GM10847 (cell line): ENCODE data around the gene PTGES2.

ENCODE experiments used
- POLR2A ChIP-seq: IDR thresholded peaks from 2 replicates; pipeline ENCODE4 v1.6.1; 2011; ENCODE audit not compliant: insufficient read length; ENCODE audit errors: extremely low read depth

PTGES2 gene

GRCh38 chr9:128127568-128127989 lies at the start of gene PTGES2:
Gene PTGES2 (minus strand): TSS chr9:128127729. CDS start chr9:128127717, 12 bp downstream.
- peak; percentile 50 for TF ChIP-seq POLR2A

- no peak for TF ChIP-seq POLR2A
Observed at GRCh38 chr9:128175726-128176125, 48.2 kb upstream of the PTGES2 start.

DNA sequence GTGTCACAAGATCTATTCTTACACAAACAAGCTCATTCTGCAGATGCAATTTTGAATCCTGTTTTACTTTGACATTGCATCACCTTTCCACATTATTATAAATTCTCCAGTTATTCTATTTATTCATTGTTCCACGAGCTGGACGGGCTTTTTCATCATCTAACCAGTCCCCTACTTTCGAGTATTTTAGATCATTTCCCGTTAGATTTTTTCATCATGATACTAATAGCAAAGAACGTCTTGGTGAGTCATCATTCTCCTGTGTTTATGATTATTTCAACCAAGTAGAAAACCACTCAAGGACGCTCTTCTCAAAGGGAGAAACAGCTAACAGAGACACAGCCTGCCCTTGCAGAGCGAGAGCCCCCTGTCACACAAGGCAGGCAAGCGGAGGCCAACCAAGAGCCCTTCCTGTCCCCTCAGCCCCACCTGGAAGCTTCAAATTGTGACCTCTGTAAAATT lies 47.6 kb upstream of the PTGES2 start:
- TF ChIP-seq POLR2A = no peak

DNA sequence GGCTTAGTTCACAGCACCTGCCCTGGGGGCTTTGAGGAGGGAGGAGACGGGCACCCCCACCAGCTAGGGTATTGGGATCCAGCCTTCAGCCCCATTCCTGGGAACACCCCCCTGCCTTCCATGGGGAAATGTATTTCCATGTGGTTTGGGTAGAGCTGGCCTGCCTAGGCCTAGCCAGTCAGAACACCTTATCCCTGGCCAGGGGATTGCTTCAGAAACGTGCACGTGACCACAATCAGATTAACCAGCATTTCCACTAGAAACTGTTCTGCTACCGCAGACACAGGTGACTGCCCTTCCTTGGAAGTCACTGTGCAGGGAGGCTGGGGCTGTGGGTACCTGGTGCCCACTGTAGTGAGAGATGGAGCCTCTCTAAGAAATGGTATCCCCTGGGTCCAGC lies 46.5 kb upstream of the PTGES2 start:
- TF ChIP-seq POLR2A = no peak

GRCh38 chr9:128169925-128170324 lies 42.4 kb upstream of the PTGES2 start:
- TF ChIP-seq POLR2A = no peak

- no peak for TF ChIP-seq POLR2A
Observed at GRCh38 chr9:128169492-128169891, 42.0 kb upstream of the PTGES2 start.

- no peak for TF ChIP-seq POLR2A
Observed at GRCh38 chr9:128168731-128169308, 41.3 kb upstream of the PTGES2 start.

- TF ChIP-seq POLR2A = no peak
Observed at GRCh38 chr9:128167209-128167608, 39.7 kb upstream of the PTGES2 start.

DNA sequence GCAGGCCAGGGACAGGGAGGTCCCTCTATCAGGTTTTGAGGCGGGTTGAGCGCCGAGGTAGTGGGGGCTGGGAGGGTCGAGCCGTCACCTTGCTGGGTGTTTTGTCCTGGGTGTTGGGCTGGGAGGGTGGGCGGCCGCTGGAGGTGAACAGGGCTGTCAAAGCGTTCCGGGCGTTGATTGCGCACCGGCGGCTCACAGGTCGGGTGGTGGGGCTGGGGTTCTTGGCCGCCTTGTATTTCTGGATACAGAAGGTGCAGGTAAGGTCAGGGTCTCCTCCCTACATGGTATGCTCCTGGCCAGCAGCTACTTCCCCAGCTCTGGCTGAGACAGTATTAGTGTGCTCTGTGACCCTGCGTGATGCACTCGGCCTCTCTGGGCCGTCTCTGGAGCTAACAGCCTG lies 38.6 kb upstream of the PTGES2 start:
- TF ChIP-seq POLR2A = no peak

GRCh38 chr9:128164307-128164885 lies 36.9 kb upstream of the PTGES2 start:
- TF ChIP-seq POLR2A = no peak

- no peak for TF ChIP-seq POLR2A
Observed at GRCh38 chr9:128163523-128164306, 36.2 kb upstream of the PTGES2 start.

DNA sequence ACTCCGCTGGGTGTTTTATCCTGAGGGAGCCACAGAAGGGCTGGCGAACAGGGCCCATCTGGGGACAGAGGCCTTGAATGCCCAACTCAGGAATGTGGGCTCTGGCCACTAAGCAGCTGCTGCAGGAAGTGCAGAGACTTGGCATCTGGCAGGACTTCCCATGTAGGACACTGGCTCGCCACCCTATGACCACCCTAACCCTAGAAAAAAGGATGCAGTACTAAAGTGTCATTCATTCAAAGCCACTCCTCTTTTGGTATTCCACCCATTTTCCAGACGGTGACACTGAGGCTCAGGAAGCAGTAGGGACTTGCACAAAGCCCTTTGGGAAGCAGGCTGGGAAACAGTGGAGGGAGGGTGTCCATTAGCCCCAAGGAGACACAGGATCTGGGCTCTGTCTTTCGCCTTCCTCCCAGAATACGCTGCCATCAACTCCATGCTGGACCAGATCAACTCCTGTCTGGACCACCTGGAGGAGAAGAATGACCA lies 35.5 kb upstream of the PTGES2 start:
- no peak for TF ChIP-seq POLR2A

DNA sequence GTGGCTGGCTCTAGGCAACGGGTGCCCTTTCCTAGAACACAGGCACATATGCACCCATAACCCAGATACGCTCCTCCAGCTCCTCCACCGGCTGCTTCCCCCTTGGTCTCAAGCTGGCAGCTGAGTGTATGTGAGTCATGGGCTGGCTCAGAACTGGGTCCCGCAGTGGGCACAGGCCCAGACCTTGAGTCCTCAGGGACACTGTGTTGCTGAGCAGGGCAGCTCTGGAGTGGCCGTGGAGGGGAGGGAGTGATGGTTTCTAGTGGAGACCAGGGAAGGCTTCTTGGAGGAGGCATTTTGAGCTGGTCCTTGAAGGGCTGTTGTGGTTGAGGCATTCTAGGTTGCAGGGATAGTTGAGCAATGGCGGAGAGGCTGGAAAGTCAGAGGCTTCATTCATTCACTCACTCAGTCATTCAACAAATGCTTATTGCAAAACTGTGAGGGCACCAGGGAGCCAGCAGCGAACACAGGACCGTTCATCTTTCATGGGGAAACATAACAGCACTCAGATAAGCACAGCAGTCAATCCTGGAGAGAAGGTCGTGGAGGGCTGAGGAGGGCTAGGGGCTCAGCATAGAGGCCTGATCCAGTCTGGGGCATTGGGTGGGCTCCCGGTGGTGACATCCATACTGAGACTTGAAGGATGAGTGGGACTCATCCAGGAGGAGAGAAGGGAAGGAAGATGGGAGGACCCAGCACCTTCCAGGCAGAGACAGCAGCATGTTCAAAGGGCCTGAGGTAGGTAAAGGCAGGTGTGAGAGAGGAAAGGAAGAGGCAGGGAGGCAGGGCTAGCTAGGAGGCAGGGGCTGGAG lies 34.9 kb upstream of the PTGES2 start:
- no peak for TF ChIP-seq POLR2A

DNA sequence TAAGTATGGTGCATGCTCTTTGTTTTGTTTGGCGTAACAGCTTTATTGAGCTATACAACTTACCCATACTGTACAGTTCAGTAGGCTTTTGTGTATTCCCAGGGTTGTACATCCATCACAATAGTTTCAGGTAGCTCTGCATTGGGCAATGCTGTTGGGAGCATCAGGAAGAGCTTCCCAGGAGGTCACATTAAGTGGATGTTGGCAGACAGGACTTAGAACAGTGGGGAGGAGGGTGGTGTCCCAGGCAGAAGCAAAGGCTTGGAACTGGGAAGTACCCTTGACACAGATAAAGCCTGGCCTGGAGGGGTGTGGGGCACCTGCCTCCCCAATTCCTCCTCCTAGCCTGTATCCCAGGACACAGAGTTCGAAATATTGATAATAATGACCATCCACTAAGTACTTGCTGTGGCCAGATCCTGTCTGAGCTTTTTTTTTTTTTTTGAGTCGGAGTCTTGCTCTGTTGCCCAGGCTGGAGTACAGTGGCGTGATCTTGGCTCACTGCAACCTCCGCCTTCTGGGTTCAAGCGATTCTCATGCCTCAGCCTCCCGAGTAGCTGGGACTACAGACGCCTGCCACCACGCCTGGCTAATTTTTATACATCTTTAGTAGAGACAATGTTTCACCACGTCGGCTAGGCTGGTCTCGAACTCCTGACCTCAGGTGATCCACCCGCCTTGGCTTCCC lies 33.8 kb upstream of the PTGES2 start:
- TF ChIP-seq POLR2A = no peak

GRCh38 chr9:128160603-128160987 lies 33.1 kb upstream of the PTGES2 start:
- no peak for TF ChIP-seq POLR2A
